ENCODE data around the gene DTD2.

- TF ChIP-seq CTCF (IDR thresholded peaks at IDR 0.05) (no peak), POLR2A (IDR thresholded peaks at IDR 0.05) (no peak)
Observed at GRCh38 chr14:31429791-31430190, 27.5 kb downstream of the DTD2 start.

Measured in ovary (tissue), 3 donors.